Breast epithelium (tissue), 4 donors: Measurements from ENCODE around the gene ZBTB40. TPM values are rescaled to one million over a fixed set of nuclear protein-coding genes. Genes with fewer than 3 reads are reported as not detected.
A peak's percentile ranks its signal among the peaks of the same experiment; 100 is the strongest.

Experiments
- DNase-seq, 2 donors: peaks; one replicate each; pipeline ENCODE4 v3.0.0-alpha.2; 2019; ENCODE audit warnings: low spot score in 2 of 2
- H3K27ac ChIP-seq, 2 donors: fragments of 200-600 bp; sonication (generic) in 1 of 2; one replicate each; pipeline ENCODE4 v1.5.1; 2016 to 2019; ENCODE audit warnings: mild to moderate bottlenecking in 1 of 2
- H3K27me3 ChIP-seq, 2 donors: fragments of 200-600 bp; sonication (generic) in 1 of 2; one replicate each; pipeline versions ENCODE4 v1.5.1 to v1.6.0; 2017 to 2019; ENCODE audit warnings: control low read depth in 1 of 2, mild to moderate bottlenecking in 1 of 2
- H3K36me3 ChIP-seq: fragments of 200-600 bp; one replicate; pipeline ENCODE4 v1.5.1; 2019
- H3K4me1 ChIP-seq, 2 donors: fragments of 200-600 bp; sonication (generic); one replicate each; pipeline ENCODE4 v1.5.1; 2016 to 2019; ENCODE audit warnings: control low read depth in 1 of 2
- H3K4me3 ChIP-seq, 3 donors: fragments of 200-600 bp; sonication (generic); 1 replicate in 2 of 3; 2 replicates in 1 of 3; pipeline ENCODE4 v1.5.1; 2016 to 2019; ENCODE audit warnings: mild to moderate bottlenecking in 3 of 3, moderate library complexity in 2 of 3
- H3K9me3 ChIP-seq, 2 donors: fragments of 200-600 bp; sonication (generic) in 1 of 2; one replicate each; pipeline ENCODE4 v1.5.1; 2016 to 2019; ENCODE audit warnings: control low read depth in 1 of 2
- POLR2A ChIP-seq: fragments of 450-650 bp; IDR thresholded peaks from one replicate; pipeline ENCODE4 v1.6.1; 2016; ENCODE audit warnings: antibody characterized with exemption, mild to moderate bottlenecking, moderate library complexity
- POLR2AphosphoS5 ChIP-seq, 3 donors: sonication (generic); formaldehyde crosslinking; IDR thresholded peaks; one replicate each; pipeline ENCODE4 v1.6.1; 2017; ENCODE audit warnings: antibody characterized with exemption in 3 of 3
- intact Hi-C: fragments of 100-400 bp; cut with DNase I; formaldehyde crosslinking; loops from one replicate; pipeline ENCODE4 v1.15.1; 2023; ENCODE audit warnings: low total_unique reads
- total RNA-seq, 3 donors: library from RNA; depleted of rRNA; stranded (reverse); fragments of >200 nt; gene quantifications; one replicate each; pipeline ENCODE4 v1.1.0, GENCODE V29; 2016
- TF ChIP-seq, protein P1 (sequence below), 3 donors: fragments of 450-650 bp; IDR thresholded peaks; one replicate each; pipeline ENCODE4 v1.5.1; 2016 to 2017; ENCODE audit warnings: antibody characterized with exemption in 3 of 3, mild to moderate bottlenecking in 3 of 3, moderate library complexity in 3 of 3

The ZBTB40 gene
- total RNA-seq, 3 donors from 2014 or later: 15.7 to 24.6 (median 22.0) TPM

DNA sequence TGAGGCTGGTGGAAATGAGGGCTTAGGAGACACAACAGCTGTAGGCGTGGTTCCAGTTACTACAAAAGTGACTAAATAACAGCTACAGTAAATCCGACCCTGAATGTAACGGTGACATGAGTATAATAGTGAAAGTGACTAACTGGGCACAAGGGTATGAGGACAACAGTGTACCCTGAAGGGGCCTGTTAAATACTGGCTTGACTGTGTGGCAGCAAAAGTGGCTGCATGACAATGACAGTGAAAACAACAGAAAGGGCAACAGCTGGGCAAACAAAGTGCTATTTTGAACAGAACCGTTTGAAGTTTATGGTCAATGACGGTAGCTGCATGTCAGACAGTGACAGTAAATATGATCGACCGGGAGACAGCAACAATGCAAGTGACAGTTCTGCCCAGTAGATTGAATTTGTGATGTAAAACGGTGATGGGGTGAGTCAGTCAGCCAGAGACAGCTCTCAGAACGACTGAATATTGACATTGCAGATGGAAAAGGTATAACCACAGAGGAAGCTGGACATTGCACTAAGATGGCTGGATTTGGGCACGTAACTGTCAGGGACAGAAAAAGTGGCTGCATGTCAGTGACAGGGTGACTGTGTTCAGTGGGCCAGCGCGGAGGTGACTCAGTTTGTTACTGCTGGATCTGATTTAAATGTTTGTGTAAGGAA is 1.2 kb upstream of the ZBTB40 start:
- intact Hi-C loops: no loop called here
- H3K27ac ChIP-seq: peak overlapping the region in 1 of 2 donors; percentile 95

DNA sequence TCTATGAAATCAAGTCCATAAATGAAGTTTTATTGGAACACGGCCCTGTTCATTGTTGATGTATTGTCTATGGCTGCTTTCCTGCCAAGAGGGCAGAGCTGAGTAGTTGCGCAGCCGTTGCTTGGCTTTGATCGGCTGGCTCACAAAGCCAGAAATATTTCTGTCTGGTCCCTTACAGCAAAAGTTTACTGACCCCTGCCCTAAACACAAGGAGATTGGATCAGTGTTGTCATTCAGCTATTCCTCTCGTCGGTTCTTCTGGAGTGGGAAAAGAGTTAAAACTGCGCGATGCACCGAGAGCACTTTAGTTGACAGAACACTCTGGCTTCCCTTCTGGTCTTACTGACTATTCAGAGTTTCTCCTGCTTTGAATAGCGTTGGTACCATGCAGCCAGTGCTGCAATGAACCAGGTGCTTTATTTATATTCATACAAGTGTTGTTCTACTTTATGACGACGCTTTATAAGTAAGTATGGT is 868 bp downstream of the ZBTB40 start:
- Histone ChIP-seq H3K9me3 (no peaks in the 10 kb centered on the region), H3K27me3 (no peaks in the 10 kb centered on the region), H3K4me3 (peak overlapping the region; percentile 84 to 96 (median 95)), H3K27ac (peak overlapping the region; percentile 95 to 98), H3K4me1 (no peaks in the 10 kb centered on the region), H3K36me3 (no peaks in the 10 kb centered on the region)
- no peak for DNase-seq
- TF ChIP-seq, protein P1, sequence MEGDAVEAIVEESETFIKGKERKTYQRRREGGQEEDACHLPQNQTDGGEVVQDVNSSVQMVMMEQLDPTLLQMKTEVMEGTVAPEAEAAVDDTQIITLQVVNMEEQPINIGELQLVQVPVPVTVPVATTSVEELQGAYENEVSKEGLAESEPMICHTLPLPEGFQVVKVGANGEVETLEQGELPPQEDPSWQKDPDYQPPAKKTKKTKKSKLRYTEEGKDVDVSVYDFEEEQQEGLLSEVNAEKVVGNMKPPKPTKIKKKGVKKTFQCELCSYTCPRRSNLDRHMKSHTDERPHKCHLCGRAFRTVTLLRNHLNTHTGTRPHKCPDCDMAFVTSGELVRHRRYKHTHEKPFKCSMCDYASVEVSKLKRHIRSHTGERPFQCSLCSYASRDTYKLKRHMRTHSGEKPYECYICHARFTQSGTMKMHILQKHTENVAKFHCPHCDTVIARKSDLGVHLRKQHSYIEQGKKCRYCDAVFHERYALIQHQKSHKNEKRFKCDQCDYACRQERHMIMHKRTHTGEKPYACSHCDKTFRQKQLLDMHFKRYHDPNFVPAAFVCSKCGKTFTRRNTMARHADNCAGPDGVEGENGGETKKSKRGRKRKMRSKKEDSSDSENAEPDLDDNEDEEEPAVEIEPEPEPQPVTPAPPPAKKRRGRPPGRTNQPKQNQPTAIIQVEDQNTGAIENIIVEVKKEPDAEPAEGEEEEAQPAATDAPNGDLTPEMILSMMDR (IDR thresholded peaks at IDR 0.05): no peak
- TF ChIP-seq POLR2A: no peak
- TF ChIP-seq POLR2AphosphoS5 (IDR thresholded peaks at IDR 0.05): peak in 1 of 3 donors; percentile 10
- intact Hi-C loops: no loop called here

More for the DNA sequence above, 1.2 kb upstream of the ZBTB40 start:
- no peaks in the 10 kb centered on the region for H3K9me3 ChIP-seq
- H3K27me3 ChIP-seq: no peaks in the 10 kb centered on the region
- H3K4me1 ChIP-seq: no peaks in the 10 kb centered on the region
- no peak overlapping the region for H3K4me3 ChIP-seq
- no peaks in the 10 kb centered on the region for H3K36me3 ChIP-seq
- TF ChIP-seq, protein P1 (IDR thresholded peaks at IDR 0.05): no peak
- TF ChIP-seq POLR2AphosphoS5 (IDR thresholded peaks at IDR 0.05) (no peak), POLR2A (no peak)
- no peak for DNase-seq

GRCh38 chr1:22453181-22453580 is 1.5 kb downstream of the ZBTB40 start:
- Histone ChIP-seq H3K4me1 (no peaks in the 10 kb centered on the region), H3K27ac (peak overlapping the region in 1 of 2 donors; percentile 95), H3K27me3 (no peaks in the 10 kb centered on the region), H3K9me3 (no peaks in the 10 kb centered on the region), H3K36me3 (no peaks in the 10 kb centered on the region), H3K4me3 (peak overlapping the region in 1 of 3 donors; percentile 84)
- DNase-seq: no peak
- TF ChIP-seq POLR2AphosphoS5 (IDR thresholded peaks at IDR 0.05) (no peak), POLR2A (no peak)
- TF ChIP-seq, protein P1 (IDR thresholded peaks at IDR 0.05): no peak
- intact Hi-C loops: no loop called here

DNA sequence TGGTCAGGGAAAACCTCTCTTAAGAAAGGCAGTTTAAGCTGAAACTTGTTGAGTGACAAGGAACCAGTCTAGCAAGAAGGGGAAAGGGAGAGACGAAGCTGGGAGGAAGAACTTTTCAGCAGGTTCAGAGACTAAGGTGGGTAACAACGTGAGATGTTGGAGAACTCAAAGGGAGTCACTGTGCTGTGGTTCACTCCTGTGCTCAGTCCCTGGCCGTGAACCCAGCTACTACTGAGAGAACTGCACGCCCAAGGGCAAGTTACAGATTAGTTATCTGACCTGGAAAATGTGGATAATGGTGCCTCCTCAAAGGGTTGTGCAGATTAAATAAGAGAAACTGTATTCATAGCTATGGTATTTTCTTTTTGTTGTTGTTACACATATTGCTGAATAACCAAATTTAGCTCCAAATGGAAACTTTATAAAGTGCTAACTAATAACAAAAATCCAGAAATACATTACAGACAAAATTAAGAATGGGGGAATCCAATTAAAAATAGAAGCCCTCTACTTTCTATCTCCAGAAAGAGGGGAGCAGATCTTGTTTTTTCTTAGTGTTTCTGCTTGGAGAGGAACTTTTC is 2.9 kb downstream of the ZBTB40 start:
- no peak overlapping the region for H3K27ac ChIP-seq
- no peak overlapping the region for H3K4me3 ChIP-seq
- no peaks in the 10 kb centered on the region for H3K27me3 ChIP-seq
- intact Hi-C loops: no loop called here
- no peaks in the 10 kb centered on the region for H3K4me1 ChIP-seq
- H3K9me3 ChIP-seq: no peaks in the 10 kb centered on the region
- TF ChIP-seq POLR2AphosphoS5 (IDR thresholded peaks at IDR 0.05) (no peak), POLR2A (no peak)
- TF ChIP-seq, protein P1 (IDR thresholded peaks at IDR 0.05): no peak
- no peaks in the 10 kb centered on the region for H3K36me3 ChIP-seq
- no peak for DNase-seq

DNA sequence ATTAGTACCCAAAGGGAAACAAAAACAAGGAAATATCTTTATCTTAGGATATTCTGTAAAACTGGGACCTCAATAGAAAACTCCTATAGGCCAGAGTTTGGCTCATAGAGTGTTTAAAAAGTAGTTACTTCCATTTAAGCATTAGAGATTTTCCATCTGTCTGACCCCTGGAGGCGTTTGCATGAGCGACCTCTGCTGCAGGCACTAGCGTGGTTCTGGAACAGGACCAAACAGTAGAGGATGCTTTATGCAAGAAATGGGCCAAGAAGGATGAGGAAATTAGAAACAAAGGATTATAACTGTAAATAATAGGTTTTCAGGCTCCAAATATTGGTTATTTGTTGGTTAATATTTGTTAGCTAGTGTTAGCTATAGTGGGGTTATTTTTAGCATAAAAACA is 5.7 kb downstream of the ZBTB40 start:
- Histone ChIP-seq H3K4me3 (no peak overlapping the region), H3K4me1 (no peaks in the 10 kb centered on the region), H3K27ac (no peak overlapping the region), H3K27me3 (no peaks in the 10 kb centered on the region), H3K9me3 (no peaks in the 10 kb centered on the region), H3K36me3 (no peaks in the 10 kb centered on the region)
- TF ChIP-seq POLR2A: no peak
- TF ChIP-seq POLR2AphosphoS5 (IDR thresholded peaks at IDR 0.05): no peak
- TF ChIP-seq, protein P1 (IDR thresholded peaks at IDR 0.05): no peak
- intact Hi-C loops: no loop called here
- DNase-seq: no peak
